HCT116 (cell line): ENCODE measurements around the gene KCNMB2.

ENCODE experiments used
- CTCF ChIP-seq, 3 experiments: fragments of 200-600 bp in 1 of 3; sonication (generic) in 1 of 3; IDR thresholded peaks in 2 of 3; conservative IDR thresholded peaks in 1 of 3; 2 replicates each; pipeline ENCODE4 v1.5.1; 2012 to 2017; ENCODE audit warnings: low read depth in 2 of 3, low read length in 2 of 3, antibody characterized with exemption in 1 of 3, borderline replicate concordance in 1 of 3, control low read depth in 1 of 3, mild to moderate bottlenecking in 1 of 3, mixed read lengths in 1 of 3, mixed run types in 1 of 3, moderate library complexity in 1 of 3; ENCODE audit not compliant: insufficient read depth in 1 of 3
- EZH2 ChIP-seq: fragments of 200-600 bp; sonication (generic); IDR thresholded peaks from 2 replicates; pipeline ENCODE4 v1.6.1; 2017; ENCODE audit warnings: antibody characterized with exemption, mixed run types
- EZH2phosphoT487 ChIP-seq: fragments of 200-600 bp; IDR thresholded peaks from 2 replicates; pipeline ENCODE4 v1.6.1; 2018; ENCODE audit warnings: antibody characterized with exemption, borderline replicate concordance
- JUND ChIP-seq: IDR thresholded peaks from 2 replicates; pipeline ENCODE4 v1.6.1; 2012
- POLR2AphosphoS5 ChIP-seq: IDR thresholded peaks from 2 replicates; pipeline ENCODE4 v1.6.1; 2011; ENCODE audit warnings: mild to moderate bottlenecking, low read depth, low read length, moderate library complexity
- SRF ChIP-seq: IDR thresholded peaks from 2 replicates; pipeline ENCODE4 v1.6.1; 2012; ENCODE audit warnings: low read depth
- YY1 ChIP-seq: IDR thresholded peaks from 2 replicates; pipeline ENCODE4 v1.6.1; 2011; ENCODE audit warnings: low read length, low read depth, moderate library complexity, mild to moderate bottlenecking; ENCODE audit not compliant: insufficient replicate concordance; ENCODE audit errors: extremely low read depth
- ZBTB33 ChIP-seq: IDR thresholded peaks from 2 replicates; pipeline ENCODE4 v1.6.1; 2011; ENCODE audit warnings: mild to moderate bottlenecking, low read length, moderate library complexity; ENCODE audit not compliant: insufficient replicate concordance; ENCODE audit errors: extremely low read depth

- no peak for TF ChIP-seq POLR2AphosphoS5
- TF ChIP-seq SRF = no peak
- no peak for TF ChIP-seq EZH2phosphoT487
- TF ChIP-seq YY1 = no peak
- TF ChIP-seq ZBTB33 = no peak
- no peak for TF ChIP-seq JUND
- TF ChIP-seq EZH2 = no peak
- no peak for TF ChIP-seq CTCF (IDR thresholded peaks at IDR 0.05 in 2 of 3, conservative IDR thresholded peaks at IDR 0.05 in 1 of 3; ENCODE audit: borderline replicate concordance in 1 of 3, insufficient read depth in 1 of 3, low read depth in 2 of 3, low read length in 2 of 3)
Measured at GRCh38 chr3:178703268-178703975, 167.2 kb downstream of the KCNMB2 start.
